GM08714 (cell line): ENCODE measurements around the gene ANKRD55.
"Not testable (repeated sequence)": the region's sequence is repeated elsewhere in the genome, so short reads cannot be mapped to it uniquely, and the experiment has no call there.

ENCODE experiments used
- H3K4me3 ChIP-seq: fragments of 200-500 bp; sonication (Bioruptor generic); 2 replicates; pipeline ENCODE4 v1.5.1; 2014; ENCODE audit warnings: mild to moderate bottlenecking, low read length, inconsistent platforms
- ZNF274 ChIP-seq: IDR thresholded peaks from 2 replicates; pipeline ENCODE4 v1.6.1; 2012; ENCODE audit warnings: mild to moderate bottlenecking, low read depth, low read length

ANKRD55 gene

DNA sequence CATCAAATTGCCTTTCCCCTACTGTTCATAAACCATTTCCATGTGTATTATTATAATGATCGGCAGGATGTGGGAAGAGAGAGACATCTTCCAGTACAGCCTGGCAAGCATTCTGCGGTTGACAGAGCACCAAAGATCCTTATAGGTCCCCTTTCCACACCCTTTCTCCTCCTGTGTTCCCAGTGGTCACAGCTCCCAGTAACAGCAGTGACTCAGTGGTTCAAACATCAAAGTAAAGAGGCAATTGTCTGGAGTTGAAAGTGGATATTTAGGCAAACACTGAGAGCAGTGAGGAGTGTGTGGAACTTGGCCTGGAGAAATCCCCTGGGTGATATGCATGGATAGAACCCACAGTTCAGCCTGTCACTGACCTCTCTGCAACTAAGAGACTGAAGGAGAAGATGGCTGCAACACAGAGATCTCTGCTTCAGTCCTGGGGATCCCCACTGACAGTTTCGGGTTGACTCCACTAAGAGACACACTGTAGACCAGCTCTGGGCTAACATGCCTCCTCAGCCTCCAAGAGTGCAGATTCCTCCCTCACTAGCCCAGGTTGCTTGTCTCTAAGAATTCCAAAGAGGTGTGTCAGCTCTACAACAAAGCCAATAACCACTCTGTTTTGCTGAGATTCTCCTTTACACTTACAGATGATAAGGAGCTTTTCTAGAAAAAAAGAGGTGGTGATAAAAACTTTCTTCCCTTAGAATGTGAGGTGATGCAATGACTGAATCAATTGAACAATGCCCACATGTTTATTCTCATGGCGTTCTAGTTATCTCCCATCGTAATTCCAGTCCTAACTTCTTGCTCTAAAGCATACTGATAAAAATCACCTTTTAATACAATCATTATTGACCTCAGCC, 143.9 kb downstream of the ANKRD55 start:
- no peak overlapping the region for H3K4me3 ChIP-seq
- no peak for TF ChIP-seq ZNF274

DNA sequence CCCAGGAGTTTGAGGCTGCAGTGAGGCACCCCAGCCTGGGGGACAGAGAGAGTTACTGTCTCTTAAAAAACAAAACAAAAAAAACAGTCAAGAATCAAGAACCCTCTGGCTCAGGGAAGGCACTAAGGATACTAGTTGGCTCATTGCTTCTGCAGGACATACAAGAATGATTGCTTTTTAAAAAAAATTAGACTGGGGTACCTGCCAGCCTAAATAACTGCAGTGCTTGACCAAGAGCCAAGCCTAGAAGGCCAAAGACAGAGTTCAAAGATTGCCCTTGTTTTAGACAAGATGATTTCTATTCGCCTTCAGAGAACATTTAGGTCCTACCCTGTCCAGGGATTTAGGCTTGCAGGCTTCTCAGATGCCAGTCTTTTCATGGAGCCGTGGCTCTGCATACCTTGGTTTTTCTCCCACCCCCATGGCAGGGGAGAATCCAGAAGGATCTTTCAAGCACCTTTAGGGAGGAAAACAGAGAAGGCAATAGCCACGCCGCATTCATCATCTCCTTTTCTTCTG, 144.6 kb downstream of the ANKRD55 start:
- TF ChIP-seq ZNF274, result no peak
- no peak overlapping the region for H3K4me3 ChIP-seq

DNA sequence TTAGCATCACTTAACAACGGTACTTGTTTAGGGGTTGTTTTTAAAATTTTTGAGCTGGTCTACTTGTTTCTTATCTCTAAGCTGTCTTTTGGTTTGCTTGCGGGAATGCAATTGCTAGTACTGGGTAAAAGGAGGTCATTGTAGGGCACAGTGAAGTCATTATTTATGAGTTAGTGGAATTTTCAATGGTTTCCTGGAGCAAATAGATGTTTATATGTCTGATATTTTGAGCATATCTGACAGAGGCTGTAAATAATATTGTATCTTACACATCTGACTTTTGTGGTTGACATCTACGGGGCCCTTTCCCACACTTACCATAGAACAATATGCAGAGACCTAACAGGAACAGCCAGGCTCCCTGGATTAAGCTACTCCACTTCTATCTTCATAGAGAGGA, 147.9 kb downstream of the ANKRD55 start:
- no peak for TF ChIP-seq ZNF274
- H3K4me3 ChIP-seq, result no peak overlapping the region

DNA sequence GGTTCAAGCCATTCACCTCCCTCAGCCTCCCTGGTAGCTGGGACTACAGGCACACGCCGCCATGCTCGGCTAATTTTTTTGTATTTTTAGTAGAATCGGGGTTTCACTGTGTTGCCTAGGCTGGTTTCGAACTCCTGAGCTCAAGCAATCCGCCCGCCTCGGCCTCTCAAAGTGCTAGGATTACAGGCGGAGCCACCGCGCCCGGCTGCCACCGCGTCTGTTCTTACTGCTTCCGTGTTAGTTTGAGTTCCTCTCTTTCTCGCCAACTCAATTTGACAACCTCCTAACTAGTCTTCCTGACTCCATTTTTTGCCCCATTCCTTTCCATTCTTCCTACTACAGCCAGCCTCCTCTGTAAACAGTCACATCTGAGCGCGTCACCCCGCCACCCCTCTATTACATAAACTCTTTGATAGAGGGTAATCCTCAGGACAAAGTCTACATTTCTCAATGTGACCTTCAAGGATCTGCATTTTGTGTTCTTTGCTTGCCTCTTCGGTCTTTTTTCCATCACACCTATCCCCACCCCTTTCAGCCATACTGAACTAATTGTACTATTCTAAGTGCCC, 149.8 kb downstream of the ANKRD55 start:
- no peak overlapping the region for H3K4me3 ChIP-seq
- no peak for TF ChIP-seq ZNF274

DNA sequence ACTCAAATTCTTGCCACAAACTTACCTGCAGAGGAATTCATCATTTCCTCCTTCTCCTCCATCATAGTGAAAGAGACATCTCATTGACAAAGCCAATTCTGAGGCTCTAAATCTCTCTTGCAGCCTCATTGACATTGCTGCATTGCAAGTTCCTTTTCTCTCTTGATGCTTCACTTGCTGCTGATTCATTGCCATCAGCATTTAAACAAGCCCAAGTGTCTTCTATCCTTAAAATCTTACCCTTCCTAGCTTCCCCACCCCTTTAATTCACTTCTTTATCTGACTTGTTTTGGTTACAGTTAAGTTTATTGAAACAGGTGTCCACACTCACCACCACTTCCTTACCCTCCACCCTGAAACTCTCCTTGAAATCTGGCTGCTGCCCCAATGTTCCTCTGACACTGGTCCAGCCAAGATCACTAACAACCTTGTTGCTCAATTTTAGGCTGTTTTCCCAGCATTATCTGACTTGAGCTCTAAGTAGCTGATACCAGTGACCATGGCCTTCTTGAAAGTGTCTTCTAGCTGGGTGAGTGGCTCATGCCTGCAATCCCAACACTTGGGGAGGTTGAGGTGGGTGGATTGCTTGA, 152.0 kb downstream of the ANKRD55 start:
- not testable (repeated sequence) for H3K4me3 ChIP-seq

DNA sequence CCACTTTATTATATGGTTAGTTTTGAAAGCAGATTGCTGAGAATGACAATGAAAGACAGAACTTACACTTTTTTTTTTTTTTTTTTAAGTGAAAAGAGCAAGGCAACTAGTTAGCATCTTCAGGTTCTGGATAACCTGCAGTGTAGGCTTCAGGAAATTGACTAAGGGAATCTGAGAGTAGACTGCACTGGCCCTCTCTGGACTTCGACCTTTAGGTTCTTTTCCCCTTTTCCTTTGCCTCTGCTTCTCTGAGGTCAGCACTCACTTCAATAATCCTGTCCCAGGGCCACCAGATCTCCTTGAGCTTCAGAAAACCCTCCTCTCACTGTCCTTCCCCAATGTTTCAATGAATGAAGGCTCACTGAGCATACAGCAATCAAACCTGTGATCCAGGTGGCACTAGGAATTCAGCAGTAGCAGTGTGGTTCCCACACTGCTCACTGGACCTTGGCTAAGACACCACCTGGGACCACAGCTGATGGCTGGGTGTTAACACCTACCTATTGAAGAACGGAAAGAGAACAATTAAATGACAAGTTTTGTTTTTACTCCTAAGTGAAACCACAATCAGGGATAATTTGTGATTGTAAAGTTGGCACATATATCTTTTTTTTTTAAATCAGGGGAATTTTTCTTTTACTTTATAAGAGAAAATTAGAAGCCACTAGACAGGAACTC, 152.6 kb downstream of the ANKRD55 start:
- TF ChIP-seq ZNF274, result no peak
- H3K4me3 ChIP-seq, result no peak overlapping the region

DNA sequence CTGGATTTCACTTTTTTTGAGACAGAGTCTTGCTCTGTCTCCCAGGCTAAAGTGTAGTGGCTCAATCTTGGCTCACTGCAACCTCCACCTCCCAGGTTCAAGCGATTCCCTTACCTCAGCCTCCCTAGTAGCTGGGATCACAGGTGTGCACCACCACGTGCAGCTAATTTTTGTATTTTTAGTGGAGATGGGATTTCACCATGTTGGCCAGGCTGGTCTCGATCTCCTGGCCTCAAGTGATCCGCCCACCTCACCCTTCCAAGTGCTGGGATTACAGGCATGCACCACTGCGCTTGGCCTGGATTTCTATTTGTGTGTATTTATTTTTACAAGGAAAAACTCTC, 154.0 kb downstream of the ANKRD55 start:
- H3K4me3 ChIP-seq, result not testable (repeated sequence)

DNA sequence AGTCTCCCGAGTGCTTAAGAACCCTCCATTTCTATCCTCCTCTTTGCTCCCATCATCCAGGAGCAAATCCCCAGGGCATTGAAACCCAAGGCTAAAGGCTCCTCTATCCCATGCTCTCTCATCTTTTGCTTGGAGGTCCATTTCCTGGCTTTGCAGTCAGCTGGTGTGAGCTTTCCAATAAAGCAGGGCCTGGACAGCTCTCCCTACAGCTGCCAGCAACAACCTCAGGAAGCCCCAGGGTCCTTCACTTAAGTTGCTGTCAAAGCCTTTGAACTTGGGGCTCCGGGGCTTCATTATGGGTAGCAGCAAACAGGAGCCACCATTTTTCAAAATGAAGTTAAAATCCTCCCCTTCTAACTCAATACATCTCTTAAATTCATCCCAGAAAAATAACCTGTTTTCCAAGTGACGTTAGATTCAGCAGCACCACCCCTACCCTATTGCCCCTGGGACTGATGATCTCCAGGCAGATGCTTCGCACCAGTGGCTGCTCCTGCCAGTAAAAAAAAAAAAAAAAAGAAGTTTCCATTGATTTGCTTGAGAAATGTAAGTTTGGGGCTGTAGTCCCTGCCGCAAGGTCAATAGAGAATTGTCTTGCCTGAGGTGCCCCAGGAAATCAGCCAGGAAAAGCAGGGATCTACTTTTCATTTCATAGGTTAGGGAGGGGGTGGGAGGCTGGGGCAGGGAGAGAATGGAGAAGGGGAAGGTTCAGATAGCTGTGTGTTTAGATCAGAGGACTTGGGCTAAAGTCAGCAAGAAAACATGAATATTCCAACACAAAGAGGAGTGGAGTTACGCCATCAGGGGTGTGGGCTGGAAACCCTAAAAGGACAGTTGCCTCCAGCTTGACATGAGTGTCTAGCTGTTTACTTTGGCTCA, 154.6 kb downstream of the ANKRD55 start:
- no peak for TF ChIP-seq ZNF274
- no peak overlapping the region for H3K4me3 ChIP-seq

DNA sequence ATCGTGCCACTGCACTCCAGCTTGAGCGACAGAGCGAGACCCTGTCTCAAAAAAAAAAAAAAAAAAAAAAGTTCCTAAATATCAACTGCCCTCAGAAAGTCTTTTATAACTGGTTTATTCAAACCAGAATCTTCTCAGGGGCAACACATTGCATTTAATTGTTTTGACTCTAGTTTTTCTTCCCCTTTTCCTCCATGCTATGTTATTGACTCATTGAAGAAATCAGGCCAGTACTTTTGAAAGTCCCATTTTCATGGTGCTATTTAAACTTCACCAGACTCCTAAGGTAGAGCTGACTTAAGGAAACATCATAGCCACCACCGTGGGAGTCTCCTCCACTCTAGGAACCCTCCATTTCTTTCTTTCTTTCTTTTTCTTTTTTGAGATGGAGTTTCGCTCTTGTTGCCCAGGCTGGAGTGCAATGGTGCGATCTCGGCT, 155.3 kb downstream of the ANKRD55 start:
- H3K4me3 ChIP-seq, result no peak overlapping the region
- TF ChIP-seq ZNF274, result no peak

DNA sequence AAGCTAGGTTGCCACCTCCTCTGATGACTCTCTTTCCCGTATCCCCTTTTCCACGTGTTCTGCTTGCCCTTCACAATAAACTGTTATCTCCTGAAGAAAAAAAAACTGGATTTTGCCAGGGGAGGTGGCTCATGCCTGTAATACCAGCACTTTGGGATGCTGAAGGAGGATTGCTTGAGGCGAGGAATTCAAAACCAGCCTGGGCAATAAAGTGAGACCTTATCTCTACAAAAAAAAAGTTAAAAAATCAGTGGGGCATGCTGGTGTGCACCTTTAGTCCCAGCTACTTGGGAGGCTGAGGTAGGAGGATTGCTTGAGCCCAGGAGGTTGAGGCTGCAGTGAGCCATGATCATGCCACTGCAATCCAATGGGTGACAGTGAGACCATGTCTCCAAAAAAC, 156.6 kb downstream of the ANKRD55 start:
- TF ChIP-seq ZNF274, result no peak
- no peak overlapping the region for H3K4me3 ChIP-seq

DNA sequence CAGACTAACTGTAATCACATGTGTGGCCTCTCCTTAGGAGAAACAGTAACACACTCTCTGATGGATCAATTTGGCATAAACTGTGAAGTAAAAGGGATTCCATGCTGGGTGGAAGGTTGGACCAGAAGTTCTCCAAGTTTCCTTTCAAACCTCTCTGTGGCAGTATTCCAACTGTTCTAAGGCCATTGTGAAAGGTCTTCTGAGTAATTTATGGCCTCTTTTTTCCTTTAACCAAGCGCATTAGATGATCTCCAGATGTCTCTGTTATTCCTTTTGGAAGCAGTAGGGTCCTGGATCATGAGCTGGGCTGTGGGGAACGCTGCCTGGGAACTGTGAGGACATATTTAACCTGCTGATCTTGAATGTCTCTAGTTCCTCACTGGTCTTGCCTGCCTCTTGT, 157.8 kb downstream of the ANKRD55 start:
- no peak overlapping the region for H3K4me3 ChIP-seq
- no peak for TF ChIP-seq ZNF274

DNA sequence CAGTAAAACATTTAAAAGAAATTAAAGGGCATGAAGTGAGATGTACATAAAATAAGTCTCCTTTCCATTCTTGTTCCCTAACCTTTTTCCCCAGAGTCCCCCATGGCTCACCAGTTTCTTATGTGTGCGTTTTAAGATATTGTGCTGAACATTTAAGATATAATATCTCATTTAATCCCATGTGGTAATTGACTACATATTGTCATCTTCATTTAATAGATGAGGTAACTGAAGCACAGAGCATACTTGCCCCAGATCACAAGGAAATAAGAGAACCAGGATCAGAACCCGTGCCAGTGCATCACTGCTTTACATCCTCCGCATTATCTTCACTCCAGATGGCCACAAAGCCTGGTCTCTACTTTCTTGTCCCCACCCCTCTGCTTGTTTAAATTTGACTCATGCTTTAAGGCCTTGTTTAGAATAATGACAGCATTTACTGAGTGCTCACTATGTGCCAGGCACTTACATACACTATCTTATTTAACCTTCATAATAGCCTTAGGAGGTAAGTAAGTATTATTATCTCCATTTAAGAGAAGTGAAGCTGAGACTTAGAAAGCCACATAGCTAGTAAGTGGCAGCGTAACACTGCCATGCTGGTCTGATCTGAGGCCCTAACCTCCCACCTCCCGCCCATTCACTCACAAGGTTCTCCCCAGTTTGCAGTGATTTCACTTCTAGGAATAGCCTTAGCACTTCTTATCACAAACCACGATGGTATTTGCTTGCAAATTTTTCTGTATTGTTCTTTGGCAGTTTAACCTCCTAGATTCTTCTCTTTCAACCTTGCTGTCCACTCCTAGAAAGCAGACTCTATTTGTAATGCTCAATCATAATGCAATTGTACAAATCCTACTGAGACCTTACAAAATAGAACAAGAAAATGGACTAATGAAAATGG, 160.0 kb downstream of the ANKRD55 start:
- no peak overlapping the region for H3K4me3 ChIP-seq
- no peak for TF ChIP-seq ZNF274

DNA sequence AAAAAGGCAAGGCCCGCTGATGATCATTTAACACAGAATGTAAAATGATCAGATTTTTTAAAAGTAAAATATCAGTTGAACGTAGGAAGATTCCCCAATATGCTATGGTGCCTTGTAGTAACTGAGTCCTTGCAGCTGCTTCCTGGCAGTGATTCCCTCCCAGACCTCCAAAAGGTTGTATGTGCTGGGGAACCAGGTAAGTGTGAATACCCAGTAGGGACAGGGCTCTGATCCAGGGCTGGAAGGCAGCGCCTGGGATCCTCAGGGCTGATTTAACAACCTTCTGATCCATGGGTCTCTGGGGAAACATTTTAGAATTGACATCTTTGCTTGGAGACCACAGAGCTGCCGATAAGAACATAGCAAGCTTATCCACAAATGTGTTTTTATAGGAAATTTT, 161.7 kb downstream of the ANKRD55 start:
- H3K4me3 ChIP-seq, result no peak overlapping the region
- no peak for TF ChIP-seq ZNF274
